ENCODE measurements around the gene GRID2IP. TPM values are rescaled to one million over a fixed set of nuclear protein-coding genes. Genes with fewer than 3 reads are reported as not detected.

GRID2IP gene
- total and polyA plus RNA-seq, 2 experiments from 2014 or later = 0.06 to 0.24 TPM

GRCh38 chr7:6563936-6564770 is 12.9 kb upstream of the GRID2IP start:
- DNase-seq (ENCODE audit: low read depth in 1 of 2, low spot score in 1 of 2) = no peak
- TF ChIP-seq CTCF (IDR thresholded peaks at IDR 0.05; ENCODE audit: low read depth, low read length) = no peak
- H3K9me3 ChIP-seq (ENCODE audit: low read depth) = no peaks in the 10 kb centered on the region
- H3K27me3 ChIP-seq = no peaks in the 10 kb centered on the region
- no peaks in the 10 kb centered on the region for H3K4me1 ChIP-seq (ENCODE audit: low read depth)
- no peak overlapping the region for H3K4me3 ChIP-seq
- no peaks in the 10 kb centered on the region for H3K36me3 ChIP-seq
- no peak overlapping the region for H3K27ac ChIP-seq

DNA sequence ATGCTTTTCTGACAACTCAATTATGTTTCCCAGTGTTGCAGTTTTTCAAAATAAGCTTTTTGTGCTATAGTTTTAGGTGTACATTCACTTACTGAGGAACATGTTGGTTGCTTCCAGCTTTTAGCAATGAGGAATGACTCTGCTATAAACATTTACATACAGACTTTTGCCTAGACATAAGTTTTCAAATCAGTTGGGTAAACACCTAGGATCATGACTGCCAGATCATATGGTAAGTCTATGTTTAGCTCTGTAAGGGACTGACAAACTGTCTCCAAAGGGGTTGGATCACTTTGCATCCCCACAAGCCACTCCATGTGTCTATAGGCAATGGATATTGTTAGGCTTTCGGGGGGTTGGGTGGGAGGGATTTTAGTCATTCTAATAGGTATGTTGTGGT is 10.8 kb upstream of the GRID2IP start:
- no peaks in the 10 kb centered on the region for H3K4me1 ChIP-seq (ENCODE audit: low read depth)
- no peaks in the 10 kb centered on the region for H3K9me3 ChIP-seq (ENCODE audit: low read depth)
- no peaks in the 10 kb centered on the region for H3K27me3 ChIP-seq
- TF ChIP-seq CTCF (IDR thresholded peaks at IDR 0.05; ENCODE audit: low read depth, low read length) = no peak
- DNase-seq (ENCODE audit: low read depth in 1 of 2, low spot score in 1 of 2) = no peak
- no peak overlapping the region for H3K27ac ChIP-seq
- no peaks in the 10 kb centered on the region for H3K36me3 ChIP-seq
- H3K4me3 ChIP-seq = no peak overlapping the region

DNA sequence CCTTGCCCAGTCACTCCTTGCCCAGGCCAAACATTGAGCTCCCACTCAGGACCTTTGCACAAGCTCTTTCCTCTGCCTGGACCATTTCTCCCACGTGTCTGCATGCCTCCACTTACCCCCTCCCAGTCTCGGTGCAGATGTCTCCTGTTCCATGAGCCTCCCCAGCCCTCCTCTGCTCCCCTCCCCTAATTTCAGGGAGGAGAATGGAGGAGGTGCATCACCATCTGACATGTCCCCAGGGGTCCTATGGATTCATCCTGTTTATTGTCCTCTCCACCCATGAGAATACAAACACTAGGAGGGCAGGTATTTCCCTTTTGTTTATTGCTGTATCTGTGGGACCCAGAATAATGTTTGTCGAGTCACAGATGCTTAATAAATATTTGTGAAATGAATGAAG is 8.6 kb upstream of the GRID2IP start:
- Histone ChIP-seq H3K27me3 (no peaks in the 10 kb centered on the region), H3K4me1 (ENCODE audit: low read depth) (no peaks in the 10 kb centered on the region), H3K36me3 (no peaks in the 10 kb centered on the region), H3K9me3 (ENCODE audit: low read depth) (no peaks in the 10 kb centered on the region), H3K4me3 (no peak overlapping the region), H3K27ac (no peak overlapping the region)
- TF ChIP-seq CTCF (IDR thresholded peaks at IDR 0.05; ENCODE audit: low read depth, low read length) = no peak
- no peak for DNase-seq (ENCODE audit: low read depth in 1 of 2, low spot score in 1 of 2)

GRCh38 chr7:6558837-6559236 is 7.6 kb upstream of the GRID2IP start:
- no peaks in the 10 kb centered on the region for H3K27me3 ChIP-seq
- H3K36me3 ChIP-seq = no peaks in the 10 kb centered on the region
- H3K27ac ChIP-seq = no peak overlapping the region
- TF ChIP-seq CTCF (IDR thresholded peaks at IDR 0.05; ENCODE audit: low read depth, low read length) = peak; percentile 61
- peak; percentile 53 to 69 for DNase-seq (ENCODE audit: low read depth in 1 of 2, low spot score in 1 of 2)
- no peaks in the 10 kb centered on the region for H3K4me1 ChIP-seq (ENCODE audit: low read depth)
- no peak overlapping the region for H3K4me3 ChIP-seq
- H3K9me3 ChIP-seq (ENCODE audit: low read depth) = no peaks in the 10 kb centered on the region

DNA sequence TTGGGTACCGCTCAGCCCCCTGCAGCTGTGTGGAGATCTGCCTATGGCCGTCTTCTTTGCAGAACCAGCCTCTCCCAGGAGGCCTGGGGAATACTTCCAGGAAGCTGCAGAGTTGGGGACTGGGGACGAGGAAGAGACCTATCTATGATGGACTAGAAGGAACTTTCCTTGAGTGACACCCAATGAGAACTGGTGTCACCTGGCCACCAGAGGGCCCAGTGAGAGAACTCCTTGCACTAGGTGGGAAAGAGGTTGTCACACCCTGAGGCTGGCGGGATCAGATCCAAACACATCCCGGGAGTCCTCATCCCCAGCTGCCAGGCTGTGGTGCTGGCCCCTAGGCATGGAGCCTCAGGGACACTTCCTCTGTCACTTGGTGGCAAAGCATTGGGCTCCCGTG is 4.9 kb upstream of the GRID2IP start:
- Histone ChIP-seq H3K4me1 (ENCODE audit: low read depth) (no peaks in the 10 kb centered on the region), H3K27me3 (no peaks in the 10 kb centered on the region), H3K4me3 (no peak overlapping the region), H3K27ac (no peak overlapping the region), H3K9me3 (ENCODE audit: low read depth) (no peaks in the 10 kb centered on the region), H3K36me3 (no peaks in the 10 kb centered on the region)
- no peak for TF ChIP-seq CTCF (IDR thresholded peaks at IDR 0.05; ENCODE audit: low read depth, low read length)
- no peak for DNase-seq (ENCODE audit: low read depth in 1 of 2, low spot score in 1 of 2)
